ENCODE measurements around the gene CFAP46.
A peak's percentile ranks its signal among the peaks of the same experiment; 100 is the strongest.

Gene CFAP46

GRCh38 chr10:132776821-132777220, 165.5 kb downstream of the CFAP46 start:
- Histone ChIP-seq H2BK15ac (ENCODE audit: low read depth, poor library complexity, severe bottlenecking) (no peak overlapping the region), H3K9me3 (ENCODE audit: control insufficient read depth, low read length) (no peaks in the 10 kb centered on the region), H3K9ac (ENCODE audit: low read length) (no peak overlapping the region), H4K91ac (ENCODE audit: low read length) (no peak overlapping the region), H2BK5ac (ENCODE audit: low read depth, low read length, poor library complexity, severe bottlenecking) (no peak overlapping the region), H3K4ac (ENCODE audit: low read depth in 1 of 2, low read length in 2 of 2) (no peak overlapping the region), H3K23ac (ENCODE audit: low read length in 2 of 2) (no peak overlapping the region), H2BK120ac (ENCODE audit: low read depth, low read length) (no peak overlapping the region), H3K14ac (ENCODE audit: low read length in 2 of 2) (no peak overlapping the region), H3K27ac (ENCODE audit: low read length, poor library complexity, severe bottlenecking) (no peak overlapping the region), H3K18ac (ENCODE audit: low read depth in 1 of 2, low read length in 2 of 2) (no peak overlapping the region), H3K4me2 (ENCODE audit: low read length, poor library complexity, severe bottlenecking) (no peak overlapping the region), H4K8ac (ENCODE audit: low read length) (no peak overlapping the region), H3K79me1 (replicated peaks; ENCODE audit: low read length, poor library complexity, severe bottlenecking) (peaks cover 2% of the 10 kb centered on the region), H3K36me3 (ENCODE audit: control insufficient read depth in 1 of 2, insufficient read depth in 2 of 2, low read depth in 1 of 2, low read length in 2 of 2) (peaks cover 8 to 56% of the 10 kb centered on the region in 2 experiments), H3K4me1 (ENCODE audit: control insufficient read depth, insufficient read depth, low read depth, low read length) (peaks cover 2% of the 10 kb centered on the region), H3K4me3 (ENCODE audit: insufficient read depth in 1 of 2, low read depth in 1 of 2, low read length in 2 of 2) (no peak overlapping the region), H2AK5ac (ENCODE audit: low read length, severe bottlenecking) (no peak overlapping the region), H2AFZ (ENCODE audit: low read depth, low read length) (no peak overlapping the region), H2BK12ac (ENCODE audit: low read length in 2 of 2) (no peak overlapping the region), H3K27me3 (ENCODE audit: control insufficient read depth in 1 of 2, insufficient read depth in 1 of 2, low read length in 2 of 2) (no peaks in the 10 kb centered on the region)
- DNase-seq, result no peak
- WGBS, result 85% methylated on average over 18 of the region's 18 CpGs

DNA sequence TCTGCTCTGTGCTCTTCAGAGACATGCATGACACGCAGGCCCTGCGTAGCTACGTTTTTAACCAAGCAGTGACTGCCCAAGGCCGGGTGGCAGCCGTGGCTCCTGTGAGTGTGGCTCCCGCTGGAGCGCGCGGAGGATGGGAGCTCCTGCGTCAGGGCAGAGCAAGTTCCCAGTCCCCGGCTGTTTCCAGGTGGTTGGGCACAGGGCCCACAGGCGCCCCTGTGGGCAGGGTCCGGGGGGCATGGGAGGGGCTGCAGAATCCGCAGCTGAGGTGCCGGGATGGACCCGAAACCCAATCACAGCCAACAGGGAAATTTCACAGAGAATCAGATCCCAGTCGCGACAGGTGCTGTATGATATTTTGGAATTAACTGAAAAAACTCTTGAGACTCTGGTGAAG, 166.2 kb downstream of the CFAP46 start:
- Histone ChIP-seq H3K4me2 (ENCODE audit: low read length, poor library complexity, severe bottlenecking) (no peak overlapping the region), H3K18ac (ENCODE audit: low read depth in 1 of 2, low read length in 2 of 2) (no peak overlapping the region), H3K27ac (ENCODE audit: low read length, poor library complexity, severe bottlenecking) (no peak overlapping the region), H3K4me3 (ENCODE audit: insufficient read depth in 1 of 2, low read depth in 1 of 2, low read length in 2 of 2) (no peak overlapping the region), H3K23ac (ENCODE audit: low read length in 2 of 2) (no peak overlapping the region), H3K4me1 (ENCODE audit: control insufficient read depth, insufficient read depth, low read depth, low read length) (peaks cover 2% of the 10 kb centered on the region), H3K9ac (ENCODE audit: low read length) (no peak overlapping the region), H2AK5ac (ENCODE audit: low read length, severe bottlenecking) (no peak overlapping the region), H2AFZ (ENCODE audit: low read depth, low read length) (no peak overlapping the region), H2BK120ac (ENCODE audit: low read depth, low read length) (no peak overlapping the region), H2BK15ac (ENCODE audit: low read depth, poor library complexity, severe bottlenecking) (no peak overlapping the region), H4K91ac (ENCODE audit: low read length) (no peak overlapping the region), H2BK12ac (ENCODE audit: low read length in 2 of 2) (no peak overlapping the region), H3K4ac (ENCODE audit: low read depth in 1 of 2, low read length in 2 of 2) (no peak overlapping the region), H3K27me3 (ENCODE audit: control insufficient read depth in 1 of 2, insufficient read depth in 1 of 2, low read length in 2 of 2) (no peaks in the 10 kb centered on the region), H3K9me3 (ENCODE audit: control insufficient read depth, low read length) (no peaks in the 10 kb centered on the region), H4K8ac (ENCODE audit: low read length) (no peak overlapping the region), H2BK5ac (ENCODE audit: low read depth, low read length, poor library complexity, severe bottlenecking) (no peak overlapping the region), H3K36me3 (ENCODE audit: control insufficient read depth in 1 of 2, insufficient read depth in 2 of 2, low read depth in 1 of 2, low read length in 2 of 2) (peaks cover 1 to 55% of the 10 kb centered on the region in 2 experiments), H3K14ac (ENCODE audit: low read length in 2 of 2) (no peak overlapping the region), H3K79me1 (replicated peaks; ENCODE audit: low read length, poor library complexity, severe bottlenecking) (peaks cover 2% of the 10 kb centered on the region)
- no peak for DNase-seq
- 95% methylated on average over 18 of the region's 18 CpGs for WGBS

DNA sequence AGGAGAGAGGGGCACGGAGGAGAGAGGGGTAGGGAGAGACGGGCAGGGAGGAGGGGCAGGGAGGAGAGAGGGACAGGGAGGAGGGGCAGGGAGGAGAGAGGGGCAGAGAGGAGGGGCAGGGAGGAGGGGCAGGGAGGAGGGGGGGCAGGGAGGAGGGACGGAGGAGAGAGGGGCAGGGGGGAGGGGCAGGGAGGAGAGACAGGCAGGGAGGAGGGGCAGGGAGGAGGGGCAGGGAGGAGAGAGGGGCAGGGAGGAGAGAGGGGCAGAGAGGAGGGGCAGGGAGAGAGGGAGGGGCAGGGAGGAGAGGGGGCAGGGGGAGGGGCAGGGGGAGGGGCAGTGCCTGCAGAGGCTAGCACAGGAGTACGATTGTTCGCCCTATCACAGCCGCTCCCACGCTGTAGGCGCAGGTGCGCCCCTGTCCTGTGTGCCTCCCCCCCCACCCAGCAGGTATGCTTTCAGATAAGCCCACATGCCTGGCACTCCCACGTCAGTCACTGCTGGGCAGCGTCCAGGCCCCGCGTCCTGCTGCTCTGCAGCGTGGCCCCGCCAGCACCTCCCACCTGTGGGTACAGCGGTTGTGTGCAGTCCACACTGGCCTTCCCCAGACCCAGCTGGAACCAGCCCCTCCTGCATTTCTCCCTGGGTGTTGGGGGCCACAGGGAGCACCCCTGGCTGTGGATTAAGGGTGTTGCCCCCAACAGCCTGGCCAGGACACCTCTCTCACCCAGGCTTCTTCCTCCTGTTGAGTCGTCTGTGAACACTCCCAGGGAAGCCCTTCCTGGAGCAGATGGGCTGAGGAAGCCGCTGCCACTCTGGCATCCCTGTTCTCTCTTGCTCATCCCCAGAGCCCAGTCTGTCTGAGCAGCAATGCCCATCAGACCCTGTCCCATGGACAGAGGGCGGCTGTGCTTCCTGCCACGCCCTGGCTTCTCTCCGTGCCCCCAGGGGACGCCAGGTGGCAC, 167.2 kb downstream of the CFAP46 start:
- 90% methylated on average over 19 of the region's 22 CpGs for WGBS
- no peak overlapping the region for H3K18ac ChIP-seq (ENCODE audit: low read depth in 1 of 2, low read length in 2 of 2)

DNA sequence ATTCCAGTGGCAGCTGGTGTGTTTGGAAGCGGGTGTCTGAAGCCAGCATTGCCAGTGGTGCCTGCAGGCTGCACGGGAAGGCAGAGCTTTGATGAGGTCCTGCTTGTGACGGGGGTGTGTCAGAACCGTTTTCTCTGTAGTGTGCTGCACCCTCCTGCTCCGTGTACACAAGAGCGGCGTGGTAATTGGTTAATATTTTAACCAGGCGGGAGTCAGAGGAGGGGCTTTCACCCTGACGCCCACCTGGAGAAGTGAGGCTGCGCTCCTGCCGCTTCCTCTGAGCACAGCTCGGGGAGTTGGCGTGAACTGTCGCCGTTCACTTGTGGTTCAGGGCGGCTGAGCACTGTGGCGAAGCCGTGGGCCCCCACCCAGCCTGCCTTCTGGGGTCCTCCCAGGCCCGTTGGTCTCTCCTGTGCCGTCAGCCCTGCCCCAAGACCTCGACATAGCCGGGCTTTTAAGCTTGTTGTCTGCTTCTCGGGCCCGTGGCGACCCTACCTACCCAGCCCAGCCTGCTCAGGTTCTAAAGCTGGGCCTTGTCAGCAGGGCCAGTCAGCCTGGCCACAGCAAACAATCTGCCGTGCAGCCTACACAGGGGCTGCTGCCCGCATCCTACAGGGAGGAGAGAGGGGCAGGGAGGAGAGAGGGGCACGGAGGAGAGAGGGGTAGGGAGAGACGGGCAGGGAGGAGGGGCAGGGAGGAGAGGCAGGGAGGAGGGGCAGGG, 168.0 kb downstream of the CFAP46 start:
- Histone ChIP-seq H3K9ac (ENCODE audit: low read length) (no peak overlapping the region), H3K18ac (ENCODE audit: low read depth in 1 of 2, low read length in 2 of 2) (no peak overlapping the region), H2BK120ac (ENCODE audit: low read depth, low read length) (no peak overlapping the region), H3K4me1 (ENCODE audit: control insufficient read depth, insufficient read depth, low read depth, low read length) (peaks cover 2% of the 10 kb centered on the region), H2AFZ (ENCODE audit: low read depth, low read length) (no peak overlapping the region), H3K14ac (ENCODE audit: low read length in 2 of 2) (no peak overlapping the region), H2AK5ac (ENCODE audit: low read length, severe bottlenecking) (no peak overlapping the region), H3K9me3 (ENCODE audit: control insufficient read depth, low read length) (no peaks in the 10 kb centered on the region), H3K79me1 (replicated peaks; ENCODE audit: low read length, poor library complexity, severe bottlenecking) (peaks cover 2% of the 10 kb centered on the region), H2BK5ac (ENCODE audit: low read depth, low read length, poor library complexity, severe bottlenecking) (no peak overlapping the region), H4K91ac (ENCODE audit: low read length) (no peak overlapping the region), H3K36me3 (ENCODE audit: control insufficient read depth in 1 of 2, insufficient read depth in 2 of 2, low read depth in 1 of 2, low read length in 2 of 2) (peaks cover 2 to 61% of the 10 kb centered on the region in 2 experiments), H3K23ac (ENCODE audit: low read length in 2 of 2) (no peak overlapping the region), H3K4me2 (ENCODE audit: low read length, poor library complexity, severe bottlenecking) (no peak overlapping the region), H2BK15ac (ENCODE audit: low read depth, poor library complexity, severe bottlenecking) (no peak overlapping the region), H2BK12ac (ENCODE audit: low read length in 2 of 2) (no peak overlapping the region), H4K8ac (ENCODE audit: low read length) (no peak overlapping the region), H3K27ac (ENCODE audit: low read length, poor library complexity, severe bottlenecking) (no peak overlapping the region), H3K4ac (ENCODE audit: low read depth in 1 of 2, low read length in 2 of 2) (peak overlapping the region in 1 of 2 experiments; percentile 31), H3K27me3 (ENCODE audit: control insufficient read depth in 1 of 2, insufficient read depth in 1 of 2, low read length in 2 of 2) (no peaks in the 10 kb centered on the region), H3K4me3 (ENCODE audit: insufficient read depth in 1 of 2, low read depth in 1 of 2, low read length in 2 of 2) (no peak overlapping the region)
- WGBS, result 86% methylated on average over 29 of the region's 29 CpGs
- no peak for DNase-seq

More for the DNA sequence above, 167.2 kb downstream of the CFAP46 start:
- H3K4ac ChIP-seq (ENCODE audit: low read depth in 1 of 2, low read length in 2 of 2), result no peak overlapping the region
- no peak overlapping the region for H3K4me2 ChIP-seq (ENCODE audit: low read length, poor library complexity, severe bottlenecking)
- peaks cover 2% of the 10 kb centered on the region for H3K79me1 ChIP-seq (replicated peaks; ENCODE audit: low read length, poor library complexity, severe bottlenecking)
- H2BK5ac ChIP-seq (ENCODE audit: low read depth, low read length, poor library complexity, severe bottlenecking), result no peak overlapping the region
- H2AFZ ChIP-seq (ENCODE audit: low read depth, low read length), result no peak overlapping the region
- no peak overlapping the region for H3K9ac ChIP-seq (ENCODE audit: low read length)
- no peak for DNase-seq
- peaks cover 0 to 60% of the 10 kb centered on the region in 2 experiments for H3K36me3 ChIP-seq (ENCODE audit: control insufficient read depth in 1 of 2, insufficient read depth in 2 of 2, low read depth in 1 of 2, low read length in 2 of 2)
- H3K27ac ChIP-seq (ENCODE audit: low read length, poor library complexity, severe bottlenecking), result no peak overlapping the region
- H3K4me1 ChIP-seq (ENCODE audit: control insufficient read depth, insufficient read depth, low read depth, low read length), result peaks cover 2% of the 10 kb centered on the region
- H4K91ac ChIP-seq (ENCODE audit: low read length), result no peak overlapping the region
- H2BK12ac ChIP-seq (ENCODE audit: low read length in 2 of 2), result no peak overlapping the region
- peak overlapping the region; percentile 15 for H2BK15ac ChIP-seq (ENCODE audit: low read depth, poor library complexity, severe bottlenecking)
- no peaks in the 10 kb centered on the region for H3K9me3 ChIP-seq (ENCODE audit: control insufficient read depth, low read length)
- no peak overlapping the region for H3K4me3 ChIP-seq (ENCODE audit: insufficient read depth in 1 of 2, low read depth in 1 of 2, low read length in 2 of 2)
- H4K8ac ChIP-seq (ENCODE audit: low read length), result peak overlapping the region; percentile 32
- no peak overlapping the region for H2BK120ac ChIP-seq (ENCODE audit: low read depth, low read length)
- H3K27me3 ChIP-seq (ENCODE audit: control insufficient read depth in 1 of 2, insufficient read depth in 1 of 2, low read length in 2 of 2), result no peaks in the 10 kb centered on the region
- no peak overlapping the region for H3K14ac ChIP-seq (ENCODE audit: low read length in 2 of 2)
- H2AK5ac ChIP-seq (ENCODE audit: low read length, severe bottlenecking), result no peak overlapping the region
- H3K23ac ChIP-seq (ENCODE audit: low read length in 2 of 2), result no peak overlapping the region

Data from mesenchymal stem cell (in vitro differentiated cells and primary cell).